Measurements from ENCODE around the gene ZNF560. TPM values are rescaled to one million over a fixed set of nuclear protein-coding genes. Genes with fewer than 3 reads are reported as not detected.

ZNF560 gene
- total and polyA plus RNA-seq, 7 experiments from 2014 or later, result not detected

DNA sequence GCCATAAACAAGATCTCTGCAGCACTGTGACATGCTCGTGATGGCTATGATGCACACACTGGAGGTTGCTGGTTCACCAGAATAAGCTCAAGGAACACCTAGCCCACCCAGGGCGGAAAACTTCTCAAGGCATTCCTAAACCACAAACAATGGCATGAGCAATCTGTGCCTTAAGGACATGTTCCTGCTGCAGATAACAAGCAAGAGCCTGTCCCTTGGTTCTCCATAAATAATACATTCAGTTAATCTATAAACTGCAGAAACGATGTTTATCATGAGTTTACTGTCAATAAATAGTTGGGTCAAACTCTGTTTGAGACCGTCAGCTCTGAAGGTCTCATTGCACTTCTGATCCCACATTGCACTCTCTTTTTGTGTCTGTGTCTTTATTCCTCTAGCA is 44.5 kb downstream of the ZNF560 start:
- Mint-ChIP-seq H3K9me3 (peaks cover 28 to 95% (median 62%) of the 10 kb centered on the region in 11 donors), H3K36me3 (peaks cover 2 to 43% (median 10%) of the 10 kb centered on the region in 5 donors), H3K4me3 (no peak overlapping the region), H3K27me3 (no peaks in the 10 kb centered on the region), H3K4me1 (no peaks in the 10 kb centered on the region), H3K27ac (no peak overlapping the region)
- ATAC-seq, result no peak
- intact Hi-C loops (cut with micrococcal nuclease), result no loop called here
- H3K27me3 ChIP-seq (ENCODE audit: control insufficient read depth in 2 of 2, insufficient read depth in 2 of 2, low read length in 2 of 2), result no peaks in the 10 kb centered on the region
- peaks cover 8 to 85% (median 8%) of the 10 kb centered on the region in 3 experiments for H3K9me3 ChIP-seq (ENCODE audit: control insufficient read depth in 2 of 3, low read length in 3 of 3)
- ChIA-PET CTCF (no interaction called here), POLR2A (no interaction called here)
- H3K36me3 ChIP-seq (ENCODE audit: control insufficient read depth in 2 of 3, insufficient read depth in 3 of 3, low read length in 3 of 3), result no peaks in the 10 kb centered on the region
- no peak overlapping the region for H3K4me3 ChIP-seq (ENCODE audit: low read length)
- DNase-seq, result no peak
- no peak overlapping the region for H3K27ac ChIP-seq (ENCODE audit: low read depth, low read length)
- H3K4me1 ChIP-seq (ENCODE audit: control insufficient read depth in 2 of 2, insufficient read depth in 2 of 2, low read length in 2 of 2), result no peaks in the 10 kb centered on the region

DNA sequence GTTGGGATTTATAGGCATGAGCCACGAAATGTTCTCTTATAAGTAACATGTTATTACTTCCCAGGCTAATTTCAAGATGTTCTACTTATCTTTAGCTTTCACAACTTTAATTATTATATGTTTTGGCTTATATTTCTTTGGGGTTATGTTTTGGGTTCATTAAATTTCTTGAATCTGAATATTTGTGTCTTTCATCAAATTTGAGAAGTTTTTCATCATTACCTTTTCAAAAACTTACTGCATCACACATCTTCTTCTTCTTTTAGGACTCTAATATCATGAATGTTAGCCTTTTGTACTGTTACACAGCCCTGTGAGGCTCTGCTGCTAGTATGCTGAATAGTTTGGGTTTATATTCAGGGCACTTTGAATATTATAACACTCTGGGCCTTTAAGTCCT is 53.4 kb downstream of the ZNF560 start:
- CTCF ChIA-PET, result no interaction called here
- peaks cover 13 to 49% (median 29%) of the 10 kb centered on the region in 5 donors for H3K36me3 Mint-ChIP-seq
- H3K27me3 ChIP-seq (ENCODE audit: control insufficient read depth in 2 of 2, insufficient read depth in 2 of 2, low read length in 2 of 2), result no peaks in the 10 kb centered on the region
- H3K27me3 Mint-ChIP-seq, result no peaks in the 10 kb centered on the region
- POLR2A ChIA-PET, result interaction anchor here (0.6 kb wide), 1 partner anchor 84 kb away, joined by 3 read pairs; no protein-coding TSS in a partner anchor
- no peak for DNase-seq
- H3K4me3 Mint-ChIP-seq, result no peak overlapping the region
- H3K27ac ChIP-seq (ENCODE audit: low read depth, low read length), result no peak overlapping the region
- H3K4me1 ChIP-seq (ENCODE audit: control insufficient read depth in 2 of 2, insufficient read depth in 2 of 2, low read length in 2 of 2), result no peaks in the 10 kb centered on the region
- H3K36me3 ChIP-seq (ENCODE audit: control insufficient read depth in 2 of 3, insufficient read depth in 3 of 3, low read length in 3 of 3), result no peaks in the 10 kb centered on the region
- peaks cover 0 to 60% (median 16%) of the 10 kb centered on the region in 3 experiments for H3K9me3 ChIP-seq (ENCODE audit: control insufficient read depth in 2 of 3, low read length in 3 of 3)
- H3K4me3 ChIP-seq (ENCODE audit: low read length), result no peak overlapping the region
- no peak for ATAC-seq
- intact Hi-C loops (cut with micrococcal nuclease), result no loop called here
- peaks cover 0 to 4% (median 0%) of the 10 kb centered on the region in 7 donors for H3K4me1 Mint-ChIP-seq
- H3K9me3 Mint-ChIP-seq, result peaks cover 8 to 88% (median 46%) of the 10 kb centered on the region in 11 donors
- H3K27ac Mint-ChIP-seq, result no peak overlapping the region

DNA sequence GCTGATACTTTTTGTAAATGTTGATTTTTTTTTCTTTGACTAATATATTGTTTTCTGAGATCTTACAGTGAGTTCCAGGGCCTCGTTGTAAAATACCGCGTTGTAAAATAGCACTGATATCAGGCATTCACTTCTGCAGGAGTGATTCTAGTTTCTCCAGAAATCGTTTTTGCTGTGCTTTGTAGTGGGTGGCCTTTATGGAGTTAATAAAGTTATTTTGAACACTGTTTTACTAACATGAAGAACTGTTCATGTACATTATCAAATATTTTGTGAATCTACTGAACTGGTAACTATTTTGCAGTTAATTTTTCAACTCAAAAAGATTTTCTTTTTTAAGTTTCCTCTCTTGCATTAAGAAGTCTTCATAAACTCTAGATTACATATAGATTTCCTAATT is 62.1 kb downstream of the ZNF560 start:
- DNase-seq, result no peak
- Mint-ChIP-seq H3K27me3 (no peaks in the 10 kb centered on the region), H3K4me1 (peaks cover 20 to 53% (median 47%) of the 10 kb centered on the region in 7 donors), H3K36me3 (peaks cover 16 to 39% (median 37%) of the 10 kb centered on the region in 5 donors), H3K9me3 (peaks cover 4 to 32% (median 8%) of the 10 kb centered on the region in 11 donors), H3K4me3 (peak overlapping the region; percentile 89 to 97 (median 93)), H3K27ac (peak overlapping the region; percentile 95 to 99 (median 98))
- no peak for ATAC-seq
- Histone ChIP-seq H3K27me3 (ENCODE audit: control insufficient read depth in 2 of 2, insufficient read depth in 2 of 2, low read length in 2 of 2) (no peaks in the 10 kb centered on the region), H3K4me1 (ENCODE audit: control insufficient read depth in 2 of 2, insufficient read depth in 2 of 2, low read length in 2 of 2) (peaks cover 26 to 27% of the 10 kb centered on the region in 2 donors), H3K9me3 (ENCODE audit: control insufficient read depth in 2 of 3, low read length in 3 of 3) (no peaks in the 10 kb centered on the region), H3K4me3 (ENCODE audit: low read length) (peak overlapping the region; percentile 73), H3K36me3 (ENCODE audit: control insufficient read depth in 2 of 3, insufficient read depth in 3 of 3, low read length in 3 of 3) (peaks cover 6 to 27% (median 7%) of the 10 kb centered on the region in 3 experiments), H3K27ac (ENCODE audit: low read depth, low read length) (peak overlapping the region; percentile 94)
- intact Hi-C loops (cut with micrococcal nuclease), result loop anchor here (5.0 kb wide), 3 partner anchors 186 to 604 kb away; partner anchors contain the start of genes MBD3L1 (in 1 of the 2), ZNF558 (in 1 of the 2), ZNF561 (in 1 of the 2) and ZNF846 (in 1 of the 2)
- CTCF ChIA-PET, result no interaction called here
- POLR2A ChIA-PET, result interaction anchor here (0.8 to 2.5 kb wide), 5 partner anchors 11 to 296 kb away, joined by 3 to 8 read pairs (median 4); partner anchors contain the start of gene ZNF317

DNA sequence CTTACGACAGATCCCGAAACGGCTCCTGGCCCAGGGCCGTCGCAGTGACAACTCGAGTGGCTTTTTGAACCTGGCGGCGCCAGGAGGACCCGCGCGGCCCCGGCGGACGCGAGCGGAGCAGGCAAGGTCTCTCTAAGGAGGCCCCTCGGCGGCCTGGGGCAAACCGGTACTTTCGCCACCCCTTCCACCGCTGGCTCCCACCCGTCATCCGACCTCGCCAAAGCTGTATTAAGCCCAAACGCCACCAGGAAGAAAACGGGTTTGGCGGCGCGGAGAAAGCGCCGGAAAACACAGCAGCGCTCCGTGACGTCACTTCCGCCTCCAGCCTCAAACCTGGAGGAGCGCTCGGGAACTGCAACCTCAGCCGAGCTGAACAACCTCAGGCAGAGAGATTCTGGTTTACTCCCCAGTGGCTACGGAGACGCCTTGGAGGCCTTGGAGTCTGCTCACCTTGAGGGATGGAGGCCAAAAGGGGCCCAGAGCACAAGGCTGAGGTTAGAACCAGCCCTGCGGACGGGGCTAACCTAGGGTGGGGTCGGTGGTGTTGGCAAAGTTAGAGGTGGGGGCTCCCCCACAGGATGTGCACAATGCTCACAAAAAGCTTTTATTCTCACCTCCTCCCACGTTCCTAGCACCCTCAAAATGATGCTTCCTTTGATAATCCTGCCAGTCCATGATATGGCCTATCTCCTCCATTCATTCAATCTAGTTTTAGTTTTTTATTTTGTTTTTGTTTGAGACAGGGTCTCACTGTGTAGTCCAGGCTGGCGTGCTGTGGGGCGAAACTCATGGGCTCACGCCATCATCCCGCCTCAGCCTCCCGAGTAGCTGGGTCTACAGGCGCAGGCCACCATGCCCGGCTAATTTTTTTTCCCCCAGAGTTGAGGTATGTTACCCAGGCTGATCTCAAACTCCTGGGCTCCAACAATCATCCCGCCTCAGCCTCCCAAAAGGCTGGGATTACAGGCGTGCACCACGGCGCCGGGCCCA is 62.8 kb downstream of the ZNF560 start, which contains the start of gene ZNF266:
ZNF266 (minus strand) TSS at position 295 of the 990 bp plus-strand sequence. CDS start 15,484 bp downstream, outside the sequence.
- Mint-ChIP-seq H3K36me3 (peaks cover 23 to 46% (median 43%) of the 10 kb centered on the region in 5 donors), H3K27me3 (no peaks in the 10 kb centered on the region), H3K4me1 (peaks cover 20 to 54% (median 48%) of the 10 kb centered on the region in 7 donors), H3K9me3 (peaks cover 3 to 36% (median 8%) of the 10 kb centered on the region in 11 donors), H3K27ac (peak within 1 kb of the TSS; percentile 95 to 99 (median 98)), H3K4me3 (peak within 1 kb of the TSS; percentile 89 to 97 (median 93))
- POLR2A ChIA-PET, result interaction anchor here (0.6 to 2.5 kb wide), 10 partner anchors 12 to 604 kb away, joined by 3 to 10 read pairs (median 3); partner anchors contain the start of genes ZNF121, ZNF317 and ZNF559
- Histone ChIP-seq H3K27me3 (ENCODE audit: control insufficient read depth in 2 of 2, insufficient read depth in 2 of 2, low read length in 2 of 2) (no peaks in the 10 kb centered on the region), H3K27ac (ENCODE audit: low read depth, low read length) (peak within 1 kb of the TSS; percentile 94), H3K9me3 (ENCODE audit: control insufficient read depth in 2 of 3, low read length in 3 of 3) (peaks cover 0 to 3% (median 0%) of the 10 kb centered on the region in 3 experiments), H3K4me3 (ENCODE audit: low read length) (peak within 1 kb of the TSS; percentile 73), H3K36me3 (ENCODE audit: control insufficient read depth in 2 of 3, insufficient read depth in 3 of 3, low read length in 3 of 3) (peaks cover 6 to 34% (median 7%) of the 10 kb centered on the region in 3 experiments), H3K4me1 (ENCODE audit: control insufficient read depth in 2 of 2, insufficient read depth in 2 of 2, low read length in 2 of 2) (peaks cover 26 to 27% of the 10 kb centered on the region in 2 donors)
- CTCF ChIA-PET, result interaction anchor here (0.6 kb wide), 1 partner anchor 837 kb away, joined by 3 read pairs; no protein-coding TSS in a partner anchor
- DNase-seq (peak; percentile 82 to 93 (median 91)), ATAC-seq (peak; percentile 92)
- intact Hi-C loops (cut with micrococcal nuclease), result loop anchor here (1.0 to 5.0 kb wide), 13 partner anchors 103 to 603 kb away; partner anchors contain the start of genes ZNF121 (in 2 of the 2), ZNF317 (in 2 of the 2), ZNF426 (in 2 of the 2) and ZNF559 (in 2 of the 2)

DNA sequence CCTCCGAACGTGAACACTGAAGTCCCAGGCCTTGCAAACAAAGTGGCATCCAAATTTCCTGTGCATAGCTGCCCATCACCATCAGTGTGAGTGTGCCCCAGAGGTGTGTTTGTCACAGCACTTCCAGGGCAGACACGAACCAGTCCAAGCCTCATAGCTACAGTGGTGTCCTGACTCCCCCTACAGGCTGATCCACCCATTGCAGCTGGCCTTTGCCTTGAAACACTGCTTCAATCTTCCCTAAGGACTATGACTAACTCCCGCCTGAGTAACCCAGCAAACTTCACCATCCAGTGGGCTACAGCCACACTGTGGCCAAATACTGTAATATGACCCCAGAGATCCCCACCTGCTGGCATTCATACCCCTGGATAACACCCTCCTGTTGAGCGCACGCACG is 66.9 kb downstream of the ZNF560 start:
- Mint-ChIP-seq H3K4me1 (peaks cover 22 to 58% (median 42%) of the 10 kb centered on the region in 7 donors), H3K36me3 (peaks cover 35 to 77% (median 75%) of the 10 kb centered on the region in 5 donors), H3K27me3 (no peaks in the 10 kb centered on the region), H3K9me3 (peaks cover 0 to 66% (median 29%) of the 10 kb centered on the region in 11 donors), H3K4me3 (peak overlapping the region in 2 of 10 donors; percentile 4 to 51), H3K27ac (peak overlapping the region in 2 of 9 donors; percentile 36 to 61)
- H3K9me3 ChIP-seq (ENCODE audit: control insufficient read depth in 2 of 3, low read length in 3 of 3), result peaks cover 0 to 25% (median 4%) of the 10 kb centered on the region in 3 experiments
- no peak overlapping the region for H3K4me3 ChIP-seq (ENCODE audit: low read length)
- intact Hi-C loops (cut with micrococcal nuclease), result loop anchor here in 1 of 2 donors (1.0 kb wide), 1 partner anchor 226 kb away; no protein-coding TSS in a partner anchor
- ChIA-PET POLR2A (no interaction called here), CTCF (no interaction called here)
- peaks cover 24 to 26% of the 10 kb centered on the region in 2 donors for H3K4me1 ChIP-seq (ENCODE audit: control insufficient read depth in 2 of 2, insufficient read depth in 2 of 2, low read length in 2 of 2)
- H3K27ac ChIP-seq (ENCODE audit: low read depth, low read length), result no peak overlapping the region
- ATAC-seq (peak; percentile 28), DNase-seq (peak in 3 of 9 donors; percentile 25 to 32 (median 27))
- peaks cover 7 to 74% (median 13%) of the 10 kb centered on the region in 3 experiments for H3K36me3 ChIP-seq (ENCODE audit: control insufficient read depth in 2 of 3, insufficient read depth in 3 of 3, low read length in 3 of 3)
- no peaks in the 10 kb centered on the region for H3K27me3 ChIP-seq (ENCODE audit: control insufficient read depth in 2 of 2, insufficient read depth in 2 of 2, low read length in 2 of 2)

DNA sequence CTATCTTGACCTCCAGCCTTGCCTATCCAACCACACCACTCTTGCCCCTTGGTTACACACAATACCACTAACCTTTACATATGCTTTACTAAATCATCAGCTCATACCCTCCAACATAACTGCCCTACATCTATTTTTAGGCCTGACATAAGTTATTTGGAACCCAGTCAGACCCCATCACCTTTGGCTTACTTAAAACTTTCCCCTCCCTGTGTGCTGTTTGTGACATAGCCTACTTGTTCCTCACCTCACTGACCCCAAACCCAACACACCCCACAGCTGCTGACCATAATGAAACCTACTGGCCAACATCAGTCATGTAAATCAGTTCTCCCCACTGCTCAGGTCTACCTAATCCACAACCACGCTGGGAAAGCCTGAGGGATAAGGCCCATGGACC is 68.0 kb downstream of the ZNF560 start:
- Mint-ChIP-seq H3K4me3 (no peak overlapping the region), H3K27me3 (no peaks in the 10 kb centered on the region), H3K9me3 (peaks cover 0 to 72% (median 31%) of the 10 kb centered on the region in 11 donors), H3K36me3 (peaks cover 41 to 86% (median 86%) of the 10 kb centered on the region in 5 donors), H3K4me1 (peaks cover 15 to 48% (median 34%) of the 10 kb centered on the region in 7 donors), H3K27ac (peak overlapping the region in 1 of 9 donors; percentile 9)
- Histone ChIP-seq H3K4me1 (ENCODE audit: control insufficient read depth in 2 of 2, insufficient read depth in 2 of 2, low read length in 2 of 2) (peaks cover 16 to 17% of the 10 kb centered on the region in 2 donors), H3K9me3 (ENCODE audit: control insufficient read depth in 2 of 3, low read length in 3 of 3) (peaks cover 0 to 34% (median 8%) of the 10 kb centered on the region in 3 experiments), H3K4me3 (ENCODE audit: low read length) (no peak overlapping the region), H3K27ac (ENCODE audit: low read depth, low read length) (no peak overlapping the region), H3K36me3 (ENCODE audit: control insufficient read depth in 2 of 3, insufficient read depth in 3 of 3, low read length in 3 of 3) (peaks cover 8 to 84% (median 13%) of the 10 kb centered on the region in 3 experiments), H3K27me3 (ENCODE audit: control insufficient read depth in 2 of 2, insufficient read depth in 2 of 2, low read length in 2 of 2) (no peaks in the 10 kb centered on the region)
- ChIA-PET POLR2A (no interaction called here), CTCF (no interaction called here)
- no peak for ATAC-seq
- intact Hi-C loops (cut with micrococcal nuclease), result no loop called here
- no peak for DNase-seq

Measured in naive thymus-derived CD4-positive, alpha-beta T cell (primary cell).